HG03575 (cell line): ENCODE measurements around the gene MIDN.
"Not testable (repeated sequence)": the region's sequence is repeated elsewhere in the genome, so short reads cannot be mapped to it uniquely, and the experiment has no call there.

Experiments used
- ATAC-seq: cut with Tn5 transposase; IDR thresholded peaks from one replicate; pipeline ENCODE4 v1.9.1; 2021; ENCODE audit not compliant: unreplicated experiment, insufficient number of reproducible peaks, low FRiP score; ENCODE audit errors: extremely low read depth

Gene MIDN

DNA sequence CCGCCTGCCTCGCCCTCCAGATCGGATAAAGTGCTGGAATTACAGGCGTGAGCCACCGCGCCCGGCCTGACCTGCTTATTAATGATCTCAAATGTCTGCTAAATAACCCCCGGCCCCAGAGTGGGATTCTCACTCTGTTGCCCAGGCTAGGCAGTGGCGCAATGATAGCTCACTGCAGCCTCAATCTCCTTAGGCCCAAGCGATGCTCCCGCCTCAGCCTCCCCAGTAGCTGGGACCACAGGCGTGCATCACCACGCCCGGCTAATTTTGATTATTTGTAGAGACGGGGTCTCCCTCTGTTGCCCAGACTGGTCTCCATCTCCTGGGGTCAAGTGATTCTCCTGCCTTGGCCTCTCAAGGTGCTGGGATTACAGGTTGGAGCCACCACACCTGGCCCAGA, 7.5 kb upstream of the MIDN start:
- ATAC-seq = no peak

- no peak for ATAC-seq
Measured at GRCh38 chr19:1241417-1242095, 6.8 kb upstream of the MIDN start, which contains the start of gene ATP5F1D. Gene ATP5F1D (plus strand): TSS chr19:1241751. CDS start chr19:1241851, 100 bp downstream.

DNA sequence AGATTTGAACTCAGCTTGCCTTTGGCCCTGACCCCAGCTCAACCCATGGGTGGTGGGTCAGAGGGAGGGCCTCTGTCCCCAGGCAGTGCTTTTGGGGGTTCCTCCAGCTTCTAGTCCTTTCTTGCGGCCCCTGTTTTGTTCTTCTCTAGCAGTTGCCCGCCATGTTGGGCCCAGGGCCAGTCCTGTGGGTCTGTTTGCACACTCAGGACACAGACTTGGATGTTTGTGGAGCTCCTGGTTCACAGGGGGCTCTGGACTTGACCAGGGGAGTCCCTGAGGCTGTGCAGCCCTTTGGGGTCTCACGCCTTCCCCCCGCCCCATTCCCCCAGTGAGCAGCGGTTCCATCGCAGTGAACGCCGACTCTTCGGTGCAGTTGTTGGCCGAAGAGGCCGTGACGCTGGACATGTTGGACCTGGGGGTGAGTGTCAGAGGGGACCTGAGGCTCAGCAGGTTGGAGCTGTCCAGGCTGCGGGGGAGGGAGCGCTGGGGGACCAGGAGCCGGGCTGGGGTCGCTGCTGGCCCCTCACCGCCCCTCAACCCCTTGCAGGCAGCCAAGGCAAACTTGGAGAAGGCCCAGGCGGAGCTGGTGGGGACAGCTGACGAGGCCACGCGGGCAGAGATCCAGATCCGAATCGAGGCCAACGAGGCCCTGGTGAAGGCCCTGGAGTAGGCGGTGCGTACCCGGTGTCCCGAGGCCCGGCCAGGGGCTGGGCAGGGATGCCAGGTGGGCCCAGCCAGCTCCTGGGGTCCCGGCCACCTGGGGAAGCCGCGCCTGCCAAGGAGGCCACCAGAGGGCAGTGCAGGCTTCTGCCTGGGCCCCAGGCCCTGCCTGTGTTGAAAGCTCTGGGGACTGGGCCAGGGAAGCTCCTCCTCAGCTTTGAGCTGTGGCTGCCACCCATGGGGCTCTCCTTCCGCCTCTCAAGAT, 4.4 kb upstream of the MIDN start:
- ATAC-seq = no peak

- no peak for ATAC-seq
Measured at GRCh38 chr19:1244693-1245451, 3.5 kb upstream of the MIDN start.

DNA sequence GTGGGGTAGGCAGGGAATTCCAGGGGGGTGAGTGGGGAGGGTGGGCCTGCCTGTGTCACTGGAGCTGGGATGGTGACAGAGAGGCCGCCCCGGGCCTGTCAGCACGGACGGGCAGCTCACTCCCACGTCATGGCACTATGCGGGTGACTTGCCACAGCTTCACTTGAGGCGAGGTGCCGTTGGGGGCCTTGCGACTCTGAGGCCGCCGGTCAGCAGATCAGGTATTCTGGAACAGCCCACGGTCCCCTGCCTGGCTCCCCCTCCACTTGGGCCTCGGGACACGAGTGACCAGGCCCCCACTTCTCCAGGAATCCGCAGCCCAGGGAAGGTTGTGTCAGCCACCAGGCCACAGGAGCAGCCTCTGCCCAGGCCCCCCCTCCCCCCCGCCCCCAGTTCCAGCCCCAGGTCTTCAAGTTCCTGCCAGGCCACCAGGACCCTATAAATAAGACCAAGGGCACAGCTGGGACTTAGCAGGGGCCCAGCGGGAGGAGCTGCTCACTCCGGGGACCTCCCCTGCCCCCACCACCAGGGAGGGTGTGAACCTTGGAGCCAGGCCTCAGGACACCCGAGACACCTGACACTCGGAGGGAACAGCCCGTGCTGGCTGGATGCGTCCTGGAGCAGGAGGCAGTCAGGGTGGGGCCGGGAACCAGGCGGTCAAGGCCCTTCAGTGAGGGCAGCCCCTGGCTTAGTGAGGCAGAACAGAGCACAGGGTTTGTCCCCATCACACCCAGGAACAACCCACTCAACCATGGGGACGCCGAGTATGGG, 2.7 kb upstream of the MIDN start:
- no peak for ATAC-seq

GRCh38 chr19:1246265-1247087, 1.9 kb upstream of the MIDN start:
- ATAC-seq = not testable (repeated sequence)

GRCh38 chr19:1247748-1248138, 640 bp upstream of the MIDN start:
- no peak for ATAC-seq

DNA sequence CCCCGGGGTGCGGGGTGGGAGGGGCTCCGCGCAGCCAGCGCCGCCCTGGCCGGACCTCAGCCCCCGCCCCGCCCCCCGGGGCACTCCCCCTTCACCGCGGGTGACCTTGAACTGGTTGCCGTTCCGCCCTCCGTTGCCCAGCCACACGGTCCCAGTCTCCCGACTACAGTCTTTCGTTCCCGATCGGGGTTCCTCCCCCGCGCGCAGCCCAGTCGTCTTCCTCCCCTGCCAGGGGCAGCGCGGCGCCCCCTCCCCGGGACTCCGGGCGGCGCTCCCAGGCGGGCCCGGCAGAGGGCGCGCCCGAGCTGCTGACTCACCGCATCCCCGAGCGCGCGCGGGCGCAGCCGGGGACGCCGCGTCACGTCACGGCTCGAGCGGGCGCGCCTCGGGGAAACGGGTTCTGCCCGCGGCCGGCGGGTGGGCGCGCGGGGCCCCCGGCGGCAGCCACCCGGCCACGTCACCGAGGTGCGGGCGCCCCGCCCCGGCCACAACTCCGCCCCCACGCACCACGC, 459 bp downstream of the MIDN start:
- ATAC-seq = no peak

DNA sequence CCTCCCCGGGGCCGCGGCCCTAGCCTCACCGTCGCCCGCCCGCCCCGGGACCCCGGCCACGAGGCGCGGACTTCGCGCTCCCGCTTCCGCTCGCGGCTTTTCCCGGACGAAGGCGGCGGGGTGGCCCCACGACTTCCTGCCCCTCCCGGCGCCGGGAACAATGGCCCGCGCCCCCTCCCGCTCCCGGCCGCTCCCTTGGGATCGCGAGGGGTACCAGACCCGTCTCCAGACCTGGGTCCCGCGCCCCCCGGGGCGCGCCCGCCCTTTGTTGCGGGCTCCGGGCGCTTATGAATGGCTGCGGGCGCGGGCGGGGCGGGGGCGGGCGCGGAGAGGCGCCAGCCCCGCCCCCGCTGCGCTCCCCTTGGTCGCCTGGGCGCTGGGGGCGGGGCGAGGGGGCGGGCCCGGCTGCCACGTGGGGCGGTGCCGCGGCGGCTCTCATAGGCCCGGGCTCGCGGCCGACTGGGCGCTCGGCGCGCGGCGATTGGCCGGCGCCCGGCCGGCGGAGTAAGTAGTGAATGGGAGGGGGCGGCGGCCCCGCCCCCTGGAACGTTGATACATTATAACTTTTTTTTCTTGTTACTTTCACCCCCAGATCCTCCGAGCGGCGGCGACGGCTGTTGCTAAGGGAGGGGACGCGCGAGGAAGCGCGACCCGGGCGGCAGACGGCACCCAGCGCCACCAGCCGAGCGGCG, 1.1 kb downstream of the MIDN start:
- ATAC-seq = no peak

DNA sequence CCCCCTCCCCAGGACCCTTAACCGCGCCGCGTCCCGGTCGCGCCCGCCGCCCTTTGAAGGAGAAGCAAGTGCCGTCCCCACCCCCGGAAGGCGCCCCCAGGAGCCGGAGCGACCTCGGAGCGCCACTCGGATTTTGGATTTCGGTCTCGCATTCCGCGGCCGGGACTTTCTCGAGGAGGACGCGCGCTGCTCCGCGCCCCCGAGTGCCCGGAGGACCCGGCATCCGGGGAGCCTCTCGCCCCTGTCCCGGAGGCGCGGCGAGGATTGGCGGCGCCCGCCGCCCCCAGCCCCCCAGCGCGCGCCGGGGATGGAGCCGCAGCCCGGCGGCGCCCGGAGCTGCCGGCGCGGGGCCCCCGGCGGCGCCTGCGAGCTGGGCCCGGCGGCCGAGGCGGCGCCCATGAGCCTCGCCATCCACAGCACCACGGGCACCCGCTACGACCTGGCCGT, 1.6 kb downstream of the MIDN start:
- ATAC-seq = no peak

GRCh38 chr19:1250437-1251260, 2.3 kb downstream of the MIDN start:
- ATAC-seq = no peak

GRCh38 chr19:1251330-1252220, 3.2 kb downstream of the MIDN start:
- ATAC-seq = no peak

DNA sequence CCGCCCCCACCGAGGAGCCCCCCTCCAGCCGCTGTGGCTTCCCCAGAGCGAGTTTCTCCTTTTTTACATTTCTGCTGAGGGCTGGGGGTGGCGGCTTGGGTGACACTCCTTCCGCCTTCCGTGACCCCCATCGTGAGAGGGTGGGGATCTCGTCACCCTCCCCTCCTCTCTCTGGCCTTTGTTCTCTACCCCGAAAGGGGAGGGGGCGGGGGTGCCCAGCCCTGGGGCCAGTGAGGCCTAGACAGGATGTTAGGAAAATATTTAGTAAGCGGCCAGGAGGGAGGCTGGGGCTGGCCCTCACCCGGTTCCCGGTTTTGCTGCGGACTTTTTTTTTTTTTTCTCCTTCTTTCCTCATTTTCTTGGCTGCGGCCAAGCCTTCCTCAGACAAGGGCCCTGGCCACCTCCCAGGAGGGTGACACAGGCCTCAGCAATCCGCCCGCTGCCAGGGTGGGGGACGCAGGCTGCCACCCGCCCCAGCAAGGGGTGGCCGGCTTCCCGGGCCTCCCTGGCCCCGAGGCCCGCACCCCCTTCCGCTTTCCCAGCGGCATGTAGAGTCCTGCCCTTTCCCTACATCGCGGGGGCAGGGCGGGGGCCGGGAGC, 3.9 kb downstream of the MIDN start:
- no peak for ATAC-seq

DNA sequence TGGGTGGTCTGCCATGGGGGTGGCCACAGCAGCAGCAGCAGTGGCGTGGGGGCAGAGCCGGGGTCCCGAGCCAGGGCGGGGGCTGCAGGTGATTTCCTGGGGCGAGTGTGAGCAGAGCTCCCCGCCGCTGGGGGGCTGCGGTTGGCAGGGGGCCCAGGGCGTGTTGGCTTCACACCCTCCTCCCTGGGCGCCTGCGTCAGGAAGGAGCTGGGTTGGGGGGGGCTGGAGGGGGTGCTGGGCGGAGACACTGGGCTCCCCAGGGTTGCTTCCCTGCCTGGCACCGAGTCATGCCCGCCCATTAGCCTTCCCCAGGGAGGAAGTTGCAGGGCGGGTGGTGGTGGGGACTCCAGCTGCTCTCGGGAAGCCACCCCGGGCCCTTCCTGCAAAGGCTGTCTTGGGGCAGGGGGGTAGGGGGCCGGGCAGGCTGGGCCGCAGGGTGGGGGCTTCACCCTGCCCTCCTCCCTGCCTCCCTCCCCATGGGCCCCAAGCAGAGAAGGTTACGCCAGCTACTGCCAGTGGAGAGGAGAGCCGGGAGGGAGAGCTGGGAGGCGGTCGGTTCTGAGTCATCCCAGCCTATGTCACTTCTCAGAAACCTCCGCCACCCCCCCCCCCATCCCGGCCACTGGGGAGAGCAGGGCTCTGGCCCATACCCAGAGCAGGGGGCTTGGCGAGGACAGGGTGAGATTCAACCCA, 4.6 kb downstream of the MIDN start:
- ATAC-seq = no peak
